ENCODE measurements around the gene ZKSCAN8. TPM values are rescaled to one million over a fixed set of nuclear protein-coding genes. Genes with fewer than 3 reads are reported as not detected.

The ZKSCAN8 gene
- polyA plus RNA-seq, 1 donor from 2014 or later, result 17.2 TPM

GRCh38 chr6:28167926-28168325, 26.2 kb downstream of the ZKSCAN8 start:
- Histone ChIP-seq H3K9me2 (ENCODE audit: insufficient read depth, low read length) (no peaks in the 10 kb centered on the region), H3K27me3 (ENCODE audit: insufficient read depth, low read depth, low read length) (no peaks in the 10 kb centered on the region), H3K4me2 (ENCODE audit: low read length) (no peak overlapping the region), H2AFZ (ENCODE audit: low read depth, low read length) (no peak overlapping the region), H3K79me2 (replicated peaks; ENCODE audit: insufficient read depth, low read length) (no peaks in the 10 kb centered on the region), H3K27ac (ENCODE audit: low read length) (no peak overlapping the region), H3K9me3 (ENCODE audit: low read length) (no peaks in the 10 kb centered on the region), H3K4me3 (ENCODE audit: low read length) (no peak overlapping the region), H3K9ac (ENCODE audit: low read length) (no peak overlapping the region), H3K36me3 (ENCODE audit: insufficient read depth, low read length) (no peaks in the 10 kb centered on the region), H4K20me1 (ENCODE audit: insufficient read depth) (no peaks in the 10 kb centered on the region), H3F3A (ENCODE audit: insufficient read depth, low read length, poor library complexity, severe bottlenecking) (no peaks in the 10 kb centered on the region)
- TF ChIP-seq POLR2AphosphoS5 (IDR thresholded peaks at IDR 0.05), result no peak
- no peak for TF ChIP-seq REST (IDR thresholded peaks at IDR 0.05; ENCODE audit: borderline replicate concordance)
- no peak for TF ChIP-seq EZH2 (IDR thresholded peaks at IDR 0.05; ENCODE audit: borderline replicate concordance, insufficient read depth, low read length, poor library complexity, severe bottlenecking)
- TF ChIP-seq TAF1 (IDR thresholded peaks at IDR 0.05; ENCODE audit: low read depth), result no peak
- TF ChIP-seq, protein P1, sequence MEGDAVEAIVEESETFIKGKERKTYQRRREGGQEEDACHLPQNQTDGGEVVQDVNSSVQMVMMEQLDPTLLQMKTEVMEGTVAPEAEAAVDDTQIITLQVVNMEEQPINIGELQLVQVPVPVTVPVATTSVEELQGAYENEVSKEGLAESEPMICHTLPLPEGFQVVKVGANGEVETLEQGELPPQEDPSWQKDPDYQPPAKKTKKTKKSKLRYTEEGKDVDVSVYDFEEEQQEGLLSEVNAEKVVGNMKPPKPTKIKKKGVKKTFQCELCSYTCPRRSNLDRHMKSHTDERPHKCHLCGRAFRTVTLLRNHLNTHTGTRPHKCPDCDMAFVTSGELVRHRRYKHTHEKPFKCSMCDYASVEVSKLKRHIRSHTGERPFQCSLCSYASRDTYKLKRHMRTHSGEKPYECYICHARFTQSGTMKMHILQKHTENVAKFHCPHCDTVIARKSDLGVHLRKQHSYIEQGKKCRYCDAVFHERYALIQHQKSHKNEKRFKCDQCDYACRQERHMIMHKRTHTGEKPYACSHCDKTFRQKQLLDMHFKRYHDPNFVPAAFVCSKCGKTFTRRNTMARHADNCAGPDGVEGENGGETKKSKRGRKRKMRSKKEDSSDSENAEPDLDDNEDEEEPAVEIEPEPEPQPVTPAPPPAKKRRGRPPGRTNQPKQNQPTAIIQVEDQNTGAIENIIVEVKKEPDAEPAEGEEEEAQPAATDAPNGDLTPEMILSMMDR (IDR thresholded peaks at IDR 0.05; ENCODE audit: poor library complexity, severe bottlenecking), result no peak

DNA sequence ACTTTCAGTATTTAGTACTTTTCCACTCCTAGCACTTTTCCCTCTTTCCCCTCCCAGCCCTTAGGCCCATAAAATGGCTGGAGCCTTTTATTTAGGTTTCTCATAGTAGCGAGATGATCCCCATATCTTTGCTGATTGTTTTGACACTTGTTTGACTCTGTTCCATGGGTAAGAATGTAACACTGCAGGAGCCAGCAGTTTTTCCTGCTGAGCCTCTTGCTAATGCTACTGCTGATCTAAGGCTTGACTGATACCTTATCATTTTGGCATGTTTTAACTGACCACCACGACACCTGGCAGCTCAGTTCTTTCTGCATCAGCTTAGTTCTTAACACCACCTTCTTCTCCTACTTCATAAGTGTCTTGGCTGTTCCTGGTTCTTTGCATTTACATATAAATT, 29.6 kb downstream of the ZKSCAN8 start:
- Histone ChIP-seq H3K27me3 (ENCODE audit: insufficient read depth, low read depth, low read length) (no peaks in the 10 kb centered on the region), H2AFZ (ENCODE audit: low read depth, low read length) (no peak overlapping the region), H3K9me3 (ENCODE audit: low read length) (no peaks in the 10 kb centered on the region), H3K36me3 (ENCODE audit: insufficient read depth, low read length) (no peaks in the 10 kb centered on the region), H3K4me2 (ENCODE audit: low read length) (no peak overlapping the region), H3F3A (ENCODE audit: insufficient read depth, low read length, poor library complexity, severe bottlenecking) (no peaks in the 10 kb centered on the region), H4K20me1 (ENCODE audit: insufficient read depth) (no peaks in the 10 kb centered on the region), H3K27ac (ENCODE audit: low read length) (no peak overlapping the region), H3K9me2 (ENCODE audit: insufficient read depth, low read length) (no peaks in the 10 kb centered on the region), H3K4me3 (ENCODE audit: low read length) (no peak overlapping the region), H3K79me2 (replicated peaks; ENCODE audit: insufficient read depth, low read length) (no peaks in the 10 kb centered on the region), H3K9ac (ENCODE audit: low read length) (no peak overlapping the region)
- TF ChIP-seq, protein P1 (IDR thresholded peaks at IDR 0.05; ENCODE audit: poor library complexity, severe bottlenecking), result no peak
- TF ChIP-seq TAF1 (IDR thresholded peaks at IDR 0.05; ENCODE audit: low read depth) (no peak), REST (IDR thresholded peaks at IDR 0.05; ENCODE audit: borderline replicate concordance) (no peak)

Measured in neural cell (in vitro differentiated cells).